ENCODE data around the gene ARPC4. TPM values are rescaled to one million over a fixed set of nuclear protein-coding genes. Genes with fewer than 3 reads are reported as not detected.
"Not testable (repeated sequence)": the region's sequence is repeated elsewhere in the genome, so short reads cannot be mapped to it uniquely, and the experiment has no call there.

Gene ARPC4
- total and polyA plus RNA-seq, 11 donors = 30.0 to 151 (median 79.7) TPM

DNA sequence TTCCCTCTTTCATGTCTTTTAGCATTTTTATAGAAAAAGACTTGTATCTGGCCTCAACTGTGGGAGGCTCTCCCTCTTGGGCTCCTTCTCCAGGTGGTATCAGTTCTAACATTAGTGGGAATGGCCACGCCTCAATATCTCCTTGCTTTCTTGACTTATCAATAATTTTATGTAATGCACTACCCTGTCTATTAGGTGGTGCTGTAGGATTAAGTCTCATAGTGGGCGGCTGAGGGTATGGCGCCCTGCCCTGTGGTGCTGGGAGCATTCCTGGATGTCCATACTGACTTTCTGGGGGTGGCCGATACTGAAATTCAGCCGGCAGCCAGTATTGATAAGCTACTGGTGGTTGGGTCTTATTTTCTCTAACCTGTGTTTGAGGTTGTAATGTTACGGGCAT is 59.6 kb downstream of the ARPC4 start:
- DNase-seq (no peak), ATAC-seq (no peak)
- TF ChIP-seq CTCF (IDR thresholded peaks at IDR 0.05) = no peak
- no peak for TF ChIP-seq POLR2A (IDR thresholded peaks at IDR 0.05)
- Histone ChIP-seq H3K27ac (no peak overlapping the region), H3K36me3 (no peaks in the 10 kb centered on the region), H3K4me3 (no peak overlapping the region), H3K9me3 (no peaks in the 10 kb centered on the region), H3K4me1 (no peaks in the 10 kb centered on the region), H3K27me3 (no peaks in the 10 kb centered on the region)
- intact Hi-C loops (cut with DNase I) = loop anchor here in 1 of 10 donors (5.0 kb wide), 1 partner anchor 60 kb away; no protein-coding TSS in a partner anchor
- 93 to 98% (median 94%) methylated on average over 6 of the region's 6 CpGs for WGBS, 4 donors

DNA sequence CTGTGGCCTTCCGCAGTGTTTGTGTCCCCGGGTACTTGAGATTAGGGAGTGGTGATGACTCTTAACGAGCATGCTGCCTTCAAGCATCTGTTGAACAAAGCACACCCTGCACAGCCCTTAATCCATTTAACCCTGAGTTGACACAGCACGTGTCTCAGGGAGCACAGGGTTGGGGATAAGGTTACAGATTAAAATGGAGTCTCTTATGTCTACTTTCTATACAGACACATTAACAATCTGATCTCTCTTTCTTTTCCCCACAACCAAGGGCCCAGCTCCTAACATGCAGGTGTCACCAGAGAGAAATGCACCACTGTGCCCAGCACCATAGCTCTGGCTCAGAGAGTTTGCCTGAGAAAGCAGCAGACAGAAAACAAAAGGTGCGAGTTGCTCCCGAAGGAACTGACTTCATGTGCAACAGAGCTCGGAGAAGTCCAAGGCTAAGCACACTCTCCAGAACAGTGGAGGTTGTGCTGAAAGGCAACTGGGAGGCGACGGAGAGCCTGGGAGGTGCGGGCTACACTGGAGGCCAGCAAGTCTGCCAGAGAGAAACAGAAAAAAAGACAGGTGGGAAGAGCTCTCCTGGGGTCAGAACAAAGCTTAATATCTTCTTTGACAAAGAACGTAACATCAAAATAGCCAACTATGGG is 61.5 kb downstream of the ARPC4 start:
- H3K36me3 ChIP-seq, H3K4me1 ChIP-seq, H3K27ac ChIP-seq, H3K27me3 ChIP-seq, H3K9me3 ChIP-seq, DNase-seq, ATAC-seq, H3K4me3 ChIP-seq: not testable (repeated sequence)
- WGBS, 4 donors = 70 to 76% (median 73%) methylated on average over 9 to 11 of the region's 11 CpGs
- intact Hi-C loops (cut with DNase I) = loop anchor here in 1 of 10 donors (5.0 kb wide), 1 partner anchor 58 kb away; no protein-coding TSS in a partner anchor

DNA sequence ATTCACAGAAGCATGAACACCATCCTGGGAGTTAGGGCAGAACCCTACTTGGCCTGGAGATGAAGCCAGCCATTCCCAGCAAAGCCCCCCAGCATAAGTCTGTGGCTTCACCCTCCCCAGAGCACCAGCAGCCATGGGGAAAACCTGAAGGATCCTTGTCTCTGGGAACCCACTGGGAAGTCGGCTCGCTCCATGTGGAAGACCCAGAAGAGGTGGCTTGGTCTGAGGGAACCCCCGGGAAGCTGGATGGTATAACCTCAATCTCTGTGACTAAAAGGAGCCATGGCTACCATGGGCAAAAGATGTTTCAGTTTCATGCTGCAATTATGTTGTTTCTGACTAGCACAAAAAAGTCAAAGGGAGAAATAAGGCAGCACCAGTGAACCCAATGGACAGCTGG is 62.7 kb downstream of the ARPC4 start:
- ATAC-seq = no peak
- Histone ChIP-seq H3K9me3 (no peaks in the 10 kb centered on the region), H3K4me1 (no peaks in the 10 kb centered on the region), H3K27me3 (no peaks in the 10 kb centered on the region), H3K27ac (no peak overlapping the region), H3K4me3 (no peak overlapping the region), H3K36me3 (no peaks in the 10 kb centered on the region)
- intact Hi-C loops (cut with DNase I) = no loop called here
- TF ChIP-seq POLR2A (IDR thresholded peaks at IDR 0.05) (no peak), CTCF (IDR thresholded peaks at IDR 0.05) (no peak)
- 95 to 100% (median 97%) methylated on average over 3 of the region's 3 CpGs for WGBS, 4 donors
- DNase-seq = no peak

Other genes with a start within 250 kb of the ARPC4 start
- gene LHFPL4, start 239.3 kb upstream of the ARPC4 start, total RNA-seq = under 1 TPM in 1 of 9 donors, not detected in 8; 0.08 TPM
- not detected for gene LHFPL4, start 239.3 kb upstream of the ARPC4 start, polyA plus RNA-seq
- 10 to 100 TPM; 31.6 to 93.7 (median 46.3) TPM for gene MTMR14, start 143.6 kb upstream of the ARPC4 start, total RNA-seq
- gene MTMR14, start 143.6 kb upstream of the ARPC4 start, polyA plus RNA-seq = 10 to 100 TPM; 34.1 to 37.7 TPM
- not detected for gene CPNE9, start 89.2 kb upstream of the ARPC4 start, total RNA-seq
- gene CPNE9, start 89.2 kb upstream of the ARPC4 start, polyA plus RNA-seq = under 1 TPM in 1 of 2 donors, not detected in 1; 0.04 TPM
- gene BRPF1, start 61.3 kb upstream of the ARPC4 start, total RNA-seq = 10 to 100 TPM in 6 of 9 donors, 1 to 10 TPM in 3; 9.0 to 17.8 (median 10.6) TPM
- 10 to 100 TPM in 1 of 2 donors, 1 to 10 TPM in 1; 5.5 to 12.0 TPM for gene BRPF1, start 61.3 kb upstream of the ARPC4 start, polyA plus RNA-seq
- gene OGG1, start 43.1 kb upstream of the ARPC4 start, total RNA-seq = 10 to 100 TPM in 2 of 9 donors, 1 to 10 TPM in 7; 6.2 to 14.8 (median 8.3) TPM
- gene OGG1, start 43.1 kb upstream of the ARPC4 start, polyA plus RNA-seq = 10 to 100 TPM in 1 of 2 donors, 1 to 10 TPM in 1; 9.8 to 12.2 TPM
- gene CAMK1, start 23.1 kb upstream of the ARPC4 start, total RNA-seq = 10 to 100 TPM in 7 of 9 donors, 1 to 10 TPM in 2; 9.7 to 26.3 (median 14.7) TPM
- 10 to 100 TPM; 13.8 to 17.5 TPM for gene CAMK1, start 23.1 kb upstream of the ARPC4 start, polyA plus RNA-seq
- 10 to 100 TPM; 32.8 to 61.5 (median 45.9) TPM for gene TADA3, start 609 bp upstream of the ARPC4 start, total RNA-seq
- 10 to 100 TPM; 37.2 to 53.3 TPM for gene TADA3, start 609 bp upstream of the ARPC4 start, polyA plus RNA-seq
- gene TTLL3, start 17.2 kb downstream of the ARPC4 start, total RNA-seq = 10 to 100 TPM in 5 of 9 donors, 1 to 10 TPM in 4; 7.0 to 30.3 (median 11.8) TPM
- gene TTLL3, start 17.2 kb downstream of the ARPC4 start, polyA plus RNA-seq = 10 to 100 TPM in 1 of 2 donors, 1 to 10 TPM in 1; 4.7 to 17.3 TPM
- gene RPUSD3, start 50.9 kb downstream of the ARPC4 start, total RNA-seq = 10 to 100 TPM; 25.8 to 68.6 (median 31.1) TPM
- 10 to 100 TPM; 41.1 to 43.5 TPM for gene RPUSD3, start 50.9 kb downstream of the ARPC4 start, polyA plus RNA-seq
- 10 to 100 TPM in 2 of 9 donors, 1 to 10 TPM in 4, under 1 TPM in 1, not detected in 2; 0.72 to 59.0 (median 1.6) TPM for gene CIDEC, start 87.2 kb downstream of the ARPC4 start, total RNA-seq
- 10 to 100 TPM in 1 of 2 donors, 1 to 10 TPM in 1; 4.0 to 17.5 TPM for gene CIDEC, start 87.2 kb downstream of the ARPC4 start, polyA plus RNA-seq
- 10 to 100 TPM; 15.1 to 40.3 (median 21.2) TPM for gene JAGN1, start 97.5 kb downstream of the ARPC4 start, total RNA-seq
- gene JAGN1, start 97.5 kb downstream of the ARPC4 start, polyA plus RNA-seq = 10 to 100 TPM; 20.8 to 77.3 TPM
- gene IL17RE, start 109.8 kb downstream of the ARPC4 start, total RNA-seq = 1 to 10 TPM in 4 of 9 donors, under 1 TPM in 5; 0.65 to 6.9 (median 0.79) TPM
- 1 to 10 TPM in 1 of 2 donors, under 1 TPM in 1; 0.95 to 1.3 TPM for gene IL17RE, start 109.8 kb downstream of the ARPC4 start, polyA plus RNA-seq
- 10 to 100 TPM; 20.6 to 45.3 (median 29.2) TPM for gene IL17RC, start 124.0 kb downstream of the ARPC4 start, total RNA-seq
- 10 to 100 TPM; 34.7 to 42.1 TPM for gene IL17RC, start 124.0 kb downstream of the ARPC4 start, polyA plus RNA-seq
- gene CRELD1, start 140.8 kb downstream of the ARPC4 start, total RNA-seq = 10 to 100 TPM; 45.9 to 77.8 (median 60.6) TPM
- 10 to 100 TPM; 61.8 to 71.8 TPM for gene CRELD1, start 140.8 kb downstream of the ARPC4 start, polyA plus RNA-seq
- 1 to 10 TPM in 4 of 9 donors, under 1 TPM in 5; 0.39 to 2.3 (median 0.81) TPM for gene PRRT3, start 159.3 kb downstream of the ARPC4 start, total RNA-seq
- under 1 TPM; 0.44 to 0.46 TPM for gene PRRT3, start 159.3 kb downstream of the ARPC4 start, polyA plus RNA-seq
- gene EMC3, start 193.8 kb downstream of the ARPC4 start, total RNA-seq = 100 to 1,000 TPM in 2 of 9 donors, 10 to 100 TPM in 7; 54.9 to 109 (median 74.7) TPM
- gene EMC3, start 193.8 kb downstream of the ARPC4 start, polyA plus RNA-seq = 100 to 1,000 TPM in 1 of 2 donors, 10 to 100 TPM in 1; 41.8 to 164 TPM
- 1 to 10 TPM in 4 of 9 donors, under 1 TPM in 5; 0.12 to 4.4 (median 0.97) TPM for gene FANCD2, start 233.4 kb downstream of the ARPC4 start, total RNA-seq
- under 1 TPM; 0.62 to 0.80 TPM for gene FANCD2, start 233.4 kb downstream of the ARPC4 start, polyA plus RNA-seq

Data from heart left ventricle (tissue), 16 donors.